HAP-1 (cell line): ENCODE results near the gene USP5.

Source experiments
- DNase-seq, 2 experiments: peaks; one replicate each; pipeline ENCODE4 v3.0.0-alpha.2; 2016 to 2020; ENCODE audit warnings: low spot score in 2 of 2
- H3K27me3 ChIP-seq: fragments of 250-450 bp; sonication (Bioruptor Pico); 2 replicates; pipeline ENCODE4 v1.5.1; 2020; ENCODE audit warnings: low read depth, mild to moderate bottlenecking, moderate library complexity
- H3K36me3 ChIP-seq: fragments of 250-450 bp; sonication (Bioruptor Pico); replicated peaks from 2 replicates; pipeline ENCODE4 v1.5.1; 2020; ENCODE audit warnings: mild to moderate bottlenecking
- H3K4me1 ChIP-seq: fragments of 250-450 bp; sonication (Bioruptor Pico); 2 replicates; pipeline ENCODE4 v1.5.1; 2020; ENCODE audit warnings: mild to moderate bottlenecking
- H3K4me3 ChIP-seq: fragments of 250-450 bp; sonication (Bioruptor Pico); 2 replicates; pipeline ENCODE4 v1.5.1; 2020; ENCODE audit warnings: mild to moderate bottlenecking, moderate library complexity
- H3K9me3 ChIP-seq: fragments of 250-450 bp; sonication (Bioruptor Pico); 2 replicates; pipeline ENCODE4 v1.5.1; 2020; ENCODE audit warnings: mild to moderate bottlenecking, moderate library complexity
- in situ Hi-C: fragments of 300-500 bp; cut with MboI; formaldehyde crosslinking; loops from 3 replicates; pipeline ENCODE4 v1.14.3; 2020; ENCODE audit warnings: low sequenced_read_pairs, inconsistent platforms, mixed read lengths

Gene USP5

GRCh38 chr12:6839482-6840201, 12.3 kb upstream of the USP5 start:
- Histone ChIP-seq H3K27me3 (no peaks in the 10 kb centered on the region), H3K9me3 (no peaks in the 10 kb centered on the region), H3K4me3 (no peak overlapping the region), H3K4me1 (no peaks in the 10 kb centered on the region), H3K36me3 (peaks cover 90% of the 10 kb centered on the region)
- DNase-seq: no peak
- in situ Hi-C loops: no loop called here

DNA sequence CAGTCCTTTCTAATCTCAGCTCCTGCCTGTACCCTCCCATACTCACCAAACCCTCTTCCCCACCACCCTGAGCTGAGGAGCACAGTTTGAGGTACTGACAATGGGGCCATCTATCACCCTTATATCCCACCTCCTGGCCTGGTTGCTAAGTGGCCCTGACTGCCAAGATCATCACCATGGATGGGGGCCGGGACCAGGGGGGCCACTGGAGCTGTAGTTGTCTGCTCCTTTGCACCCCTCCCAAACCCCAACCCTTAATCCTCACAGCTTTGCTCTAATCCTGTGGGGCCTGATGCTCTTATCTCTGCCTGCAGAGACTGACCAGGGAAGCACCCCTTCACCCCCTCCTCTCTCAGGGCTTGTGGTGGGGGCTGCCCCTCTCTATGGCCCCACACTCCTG, 11.6 kb upstream of the USP5 start:
- H3K9me3 ChIP-seq: no peaks in the 10 kb centered on the region
- H3K36me3 ChIP-seq: peaks cover 92% of the 10 kb centered on the region
- no peak for DNase-seq
- no peak overlapping the region for H3K4me3 ChIP-seq
- no peaks in the 10 kb centered on the region for H3K4me1 ChIP-seq
- no peaks in the 10 kb centered on the region for H3K27me3 ChIP-seq
- in situ Hi-C loops: no loop called here

- Histone ChIP-seq H3K4me3 (no peak within 1 kb of the TSS), H3K4me1 (no peaks in the 10 kb centered on the region), H3K9me3 (no peaks in the 10 kb centered on the region), H3K27me3 (no peaks in the 10 kb centered on the region), H3K36me3 (peaks cover 94% of the 10 kb centered on the region)
- in situ Hi-C loops: no loop called here
- no peak for DNase-seq
These were observed 11.0 kb upstream of the USP5 start, which contains the start of gene GNB3 for GRCh38 chr12:6840761-6841515. Gene GNB3 (plus strand): TSS chr12:6840925. CDS start chr12:6841288, 363 bp downstream.

- Histone ChIP-seq H3K4me1 (no peaks in the 10 kb centered on the region), H3K4me3 (no peak overlapping the region), H3K36me3 (peaks cover 94% of the 10 kb centered on the region), H3K9me3 (no peaks in the 10 kb centered on the region), H3K27me3 (no peaks in the 10 kb centered on the region)
- DNase-seq: no peak
- in situ Hi-C loops: no loop called here
These were observed 9.9 kb upstream of the USP5 start for GRCh38 chr12:6842075-6842474.

DNA sequence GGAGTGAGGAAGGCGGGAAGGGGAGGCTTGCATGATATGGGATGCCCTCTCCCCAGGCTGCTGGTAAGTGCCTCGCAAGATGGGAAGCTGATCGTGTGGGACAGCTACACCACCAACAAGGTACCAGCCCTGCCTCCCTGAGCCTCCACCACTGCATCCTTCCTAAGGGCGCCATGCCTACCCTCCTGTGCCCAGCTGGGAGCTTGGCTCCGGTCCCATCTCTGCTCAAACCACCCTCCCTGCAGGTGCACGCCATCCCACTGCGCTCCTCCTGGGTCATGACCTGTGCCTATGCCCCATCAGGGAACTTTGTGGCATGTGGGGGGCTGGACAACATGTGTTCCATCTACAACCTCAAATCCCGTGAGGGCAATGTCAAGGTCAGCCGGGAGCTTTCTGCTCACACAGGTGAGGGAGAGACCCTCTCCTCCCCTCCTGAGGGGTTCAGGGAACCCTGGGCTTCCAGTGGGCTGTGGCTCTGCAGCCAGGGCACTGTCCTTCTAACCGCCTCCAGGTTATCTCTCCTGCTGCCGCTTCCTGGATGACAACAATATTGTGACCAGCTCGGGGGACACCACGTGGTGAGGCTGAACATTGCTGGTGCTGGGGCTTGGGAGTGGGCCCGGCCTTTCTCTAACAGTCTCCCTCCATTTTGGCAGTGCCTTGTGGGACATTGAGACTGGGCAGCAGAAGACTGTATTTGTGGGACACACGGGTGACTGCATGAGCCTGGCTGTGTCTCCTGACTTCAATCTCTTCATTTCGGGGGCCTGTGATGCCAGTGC, 8.6 kb upstream of the USP5 start:
- Histone ChIP-seq H3K4me3 (no peak overlapping the region), H3K4me1 (no peaks in the 10 kb centered on the region), H3K9me3 (no peaks in the 10 kb centered on the region), H3K27me3 (no peaks in the 10 kb centered on the region), H3K36me3 (peaks cover 94% of the 10 kb centered on the region)
- peak in 1 of 2 experiments; percentile 52 for DNase-seq
- in situ Hi-C loops: no loop called here

- Histone ChIP-seq H3K36me3 (peaks cover 94% of the 10 kb centered on the region), H3K27me3 (no peaks in the 10 kb centered on the region), H3K4me1 (peaks cover 6% of the 10 kb centered on the region; the same call in 1 of the 2 replicates), H3K9me3 (no peaks in the 10 kb centered on the region), H3K4me3 (no peak overlapping the region)
- no peak for DNase-seq
- in situ Hi-C loops: no loop called here
These were observed 6.6 kb upstream of the USP5 start for GRCh38 chr12:6845395-6845794.

DNA sequence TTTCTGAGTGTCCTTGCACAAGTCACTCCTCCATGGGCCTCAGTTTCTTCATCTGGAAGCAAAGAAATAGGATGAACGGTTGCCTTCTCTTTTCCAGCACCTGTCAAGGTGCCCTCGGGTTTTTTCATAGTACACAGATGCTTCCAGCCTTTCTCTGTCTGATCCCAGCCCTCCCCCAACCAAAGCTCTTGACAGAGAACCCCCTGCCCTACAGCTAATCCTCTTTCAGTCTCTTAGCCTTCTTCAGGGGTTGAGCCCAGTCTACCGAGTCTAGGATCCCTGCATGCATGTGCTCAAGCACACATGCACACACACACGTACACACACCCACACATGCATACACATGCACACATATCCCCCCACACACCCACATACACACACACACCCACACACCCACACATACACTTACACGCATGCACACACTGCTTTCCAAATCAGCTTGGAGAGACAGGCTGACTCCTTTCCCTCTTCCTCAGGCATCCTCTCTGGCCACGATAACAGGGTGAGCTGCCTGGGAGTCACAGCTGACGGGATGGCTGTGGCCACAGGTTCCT, 5.6 kb upstream of the USP5 start:
- Histone ChIP-seq H3K4me3 (no peak overlapping the region), H3K4me1 (peaks cover 9% of the 10 kb centered on the region; the same call in 1 of the 2 replicates), H3K36me3 (peaks cover 94% of the 10 kb centered on the region), H3K9me3 (no peaks in the 10 kb centered on the region), H3K27me3 (no peaks in the 10 kb centered on the region)
- in situ Hi-C loops: no loop called here
- no peak for DNase-seq

- Histone ChIP-seq H3K36me3 (peaks cover 81% of the 10 kb centered on the region), H3K27me3 (no peaks in the 10 kb centered on the region), H3K4me1 (peaks cover 9% of the 10 kb centered on the region; the same call in 1 of the 2 replicates), H3K4me3 (no peak overlapping the region), H3K9me3 (no peaks in the 10 kb centered on the region)
- DNase-seq: no peak
- in situ Hi-C loops: no loop called here
These were observed 4.3 kb upstream of the USP5 start for GRCh38 chr12:6847676-6848075.

GRCh38 chr12:6849427-6849826, 2.5 kb upstream of the USP5 start:
- Histone ChIP-seq H3K27me3 (no peaks in the 10 kb centered on the region), H3K9me3 (no peaks in the 10 kb centered on the region), H3K4me1 (peaks cover 15% of the 10 kb centered on the region), H3K4me3 (no peak overlapping the region), H3K36me3 (peaks cover 65% of the 10 kb centered on the region)
- DNase-seq: no peak
- in situ Hi-C loops: no loop called here

- Histone ChIP-seq H3K36me3 (peaks cover 59% of the 10 kb centered on the region), H3K4me3 (peak overlapping the region; percentile 80), H3K4me1 (peaks cover 15% of the 10 kb centered on the region), H3K9me3 (no peaks in the 10 kb centered on the region), H3K27me3 (no peaks in the 10 kb centered on the region)
- no peak for DNase-seq
- in situ Hi-C loops: no loop called here
These were observed 1.9 kb upstream of the USP5 start for GRCh38 chr12:6849976-6850560.

- Histone ChIP-seq H3K4me1 (peaks cover 15% of the 10 kb centered on the region), H3K9me3 (no peaks in the 10 kb centered on the region), H3K27me3 (no peaks in the 10 kb centered on the region), H3K4me3 (peak overlapping the region; percentile 80), H3K36me3 (peaks cover 56% of the 10 kb centered on the region)
- DNase-seq: no peak
- in situ Hi-C loops: no loop called here
These were observed 1.2 kb upstream of the USP5 start for GRCh38 chr12:6850796-6851152.

GRCh38 chr12:6851153-6851920, 613 bp upstream of the USP5 start, which contains the start of gene CDCA3:
Gene CDCA3 (minus strand): TSS chr12:6851286. CDS start chr12:6850952, 334 bp downstream.
- Histone ChIP-seq H3K9me3 (no peaks in the 10 kb centered on the region), H3K27me3 (no peaks in the 10 kb centered on the region), H3K4me3 (peak within 1 kb of the TSS; percentile 80), H3K4me1 (peaks cover 15% of the 10 kb centered on the region), H3K36me3 (peaks cover 56% of the 10 kb centered on the region)
- in situ Hi-C loops: no loop called here
- peak; percentile 97 to 99 for DNase-seq
